SK-N-SH treated with all-trans-retinoic acid at 6 μM for 48 hours (cell line): ENCODE results near the gene SMG5.

Source experiments
- ARNTL ChIP-seq: fragments of 450-650 bp; formaldehyde crosslinking; IDR thresholded peaks from 2 replicates; pipeline ENCODE4 v1.5.0; 2020; ENCODE audit warnings: low read depth, mild to moderate bottlenecking, moderate library complexity, borderline replicate concordance
- CSRNP3 ChIP-seq: fragments of 250-450 bp; sonication (Bioruptor Pico); IDR thresholded peaks from 2 replicates; pipeline ENCODE4 v1.5.1; 2021; ENCODE audit warnings: mild to moderate bottlenecking, moderate library complexity
- PATZ1 ChIP-seq: fragments of 250-450 bp; sonication (Bioruptor Pico); IDR thresholded peaks from 2 replicates; pipeline ENCODE4 v1.8.0; 2020; ENCODE audit warnings: mild to moderate bottlenecking, moderate library complexity, borderline replicate concordance
- RARB ChIP-seq: fragments of 250-450 bp; sonication (Bioruptor Pico); IDR thresholded peaks from 2 replicates; pipeline ENCODE4 v1.8.0; 2021; ENCODE audit warnings: mild to moderate bottlenecking, moderate library complexity
- ZC3H10 ChIP-seq: fragments of 250-450 bp; sonication (Bioruptor Pico); IDR thresholded peaks from 2 replicates; pipeline ENCODE4 v1.5.1; 2021; ENCODE audit warnings: mild to moderate bottlenecking, moderate library complexity

- no peak for TF ChIP-seq CSRNP3 (CRISPR knock-in tag)
- no peak for TF ChIP-seq ZC3H10 (CRISPR knock-in tag)
- no peak for TF ChIP-seq RARB (CRISPR knock-in tag)
- no peak for TF ChIP-seq ARNTL (CRISPR knock-in tag)
- TF ChIP-seq PATZ1: no peak
Measured at GRCh38 chr1:156262461-156263287, 20.0 kb downstream of the SMG5 start.
